Osteocyte (in vitro differentiated cells): ENCODE results near the gene TMEM86B. TPM values are rescaled to one million over a fixed set of nuclear protein-coding genes. Genes with fewer than 3 reads are reported as not detected.

ENCODE experiments used
- DNase-seq: peaks from one replicate; pipeline ENCODE4 v3.0.0; 2021; ENCODE audit warnings: mixed read lengths; ENCODE audit not compliant: unreplicated experiment; ENCODE audit errors: extremely low spot score
- H3K27ac Mint-ChIP-seq: one replicate; pipeline ENCODE4 v1.8.0; 2021; ENCODE audit warnings: mild to moderate bottlenecking, mixed read lengths; ENCODE audit not compliant: unreplicated experiment
- H3K27me3 Mint-ChIP-seq: one replicate; pipeline ENCODE4 v1.8.0; 2021; ENCODE audit warnings: mixed read lengths; ENCODE audit not compliant: unreplicated experiment
- H3K36me3 Mint-ChIP-seq: one replicate; pipeline ENCODE4 v1.8.0; 2021; ENCODE audit warnings: mixed read lengths; ENCODE audit not compliant: unreplicated experiment
- H3K4me1 Mint-ChIP-seq: one replicate; pipeline ENCODE4 v1.8.0; 2021; ENCODE audit warnings: mixed read lengths; ENCODE audit not compliant: unreplicated experiment
- H3K4me3 Mint-ChIP-seq: one replicate; pipeline ENCODE4 v1.8.0; 2021; ENCODE audit warnings: mild to moderate bottlenecking, moderate library complexity, mixed read lengths; ENCODE audit not compliant: unreplicated experiment
- H3K9me3 Mint-ChIP-seq: one replicate; pipeline ENCODE4 v1.8.0; 2021; ENCODE audit warnings: mixed read lengths; ENCODE audit not compliant: unreplicated experiment
- total RNA-seq: library from RNA; stranded (reverse); gene quantifications from 2 replicates; pipeline ENCODE4 v1.2.1, GENCODE V29; 2021
- TF ChIP-seq, protein P1 (sequence below): fragments of 200-600 bp; sonication (generic); IDR thresholded peaks from 2 replicates; pipeline ENCODE4 v1.5.0; 2021; ENCODE audit warnings: antibody characterized with exemption, mild to moderate bottlenecking, moderate library complexity

The TMEM86B gene
- total RNA-seq, 1 donor from 2014 or later: 3.2 TPM

GRCh38 chr19:55261671-55262126 is 33.1 kb upstream of the TMEM86B start:
- Mint-ChIP-seq H3K4me1 (peaks cover 24% of the 10 kb centered on the region), H3K4me3 (no peak overlapping the region), H3K9me3 (peaks cover 4% of the 10 kb centered on the region), H3K27ac (no peak overlapping the region), H3K27me3 (no peaks in the 10 kb centered on the region), H3K36me3 (peaks cover 6% of the 10 kb centered on the region)
- TF ChIP-seq, protein P1, sequence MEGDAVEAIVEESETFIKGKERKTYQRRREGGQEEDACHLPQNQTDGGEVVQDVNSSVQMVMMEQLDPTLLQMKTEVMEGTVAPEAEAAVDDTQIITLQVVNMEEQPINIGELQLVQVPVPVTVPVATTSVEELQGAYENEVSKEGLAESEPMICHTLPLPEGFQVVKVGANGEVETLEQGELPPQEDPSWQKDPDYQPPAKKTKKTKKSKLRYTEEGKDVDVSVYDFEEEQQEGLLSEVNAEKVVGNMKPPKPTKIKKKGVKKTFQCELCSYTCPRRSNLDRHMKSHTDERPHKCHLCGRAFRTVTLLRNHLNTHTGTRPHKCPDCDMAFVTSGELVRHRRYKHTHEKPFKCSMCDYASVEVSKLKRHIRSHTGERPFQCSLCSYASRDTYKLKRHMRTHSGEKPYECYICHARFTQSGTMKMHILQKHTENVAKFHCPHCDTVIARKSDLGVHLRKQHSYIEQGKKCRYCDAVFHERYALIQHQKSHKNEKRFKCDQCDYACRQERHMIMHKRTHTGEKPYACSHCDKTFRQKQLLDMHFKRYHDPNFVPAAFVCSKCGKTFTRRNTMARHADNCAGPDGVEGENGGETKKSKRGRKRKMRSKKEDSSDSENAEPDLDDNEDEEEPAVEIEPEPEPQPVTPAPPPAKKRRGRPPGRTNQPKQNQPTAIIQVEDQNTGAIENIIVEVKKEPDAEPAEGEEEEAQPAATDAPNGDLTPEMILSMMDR: no peak
- no peak for DNase-seq

GRCh38 chr19:55259540-55260210 is 31.1 kb upstream of the TMEM86B start:
- H3K4me1 Mint-ChIP-seq: peaks cover 43% of the 10 kb centered on the region
- peaks cover 2% of the 10 kb centered on the region for H3K36me3 Mint-ChIP-seq
- no peaks in the 10 kb centered on the region for H3K9me3 Mint-ChIP-seq
- H3K27me3 Mint-ChIP-seq: no peaks in the 10 kb centered on the region
- TF ChIP-seq, protein P1: no peak
- H3K27ac Mint-ChIP-seq: peak overlapping the region; percentile 98
- DNase-seq: no peak
- peak overlapping the region; percentile 81 for H3K4me3 Mint-ChIP-seq

GRCh38 chr19:55258828-55259539 is 30.4 kb upstream of the TMEM86B start, which contains the start of gene PPP6R1:
Gene PPP6R1 (minus strand): TSS chr19:55259017. CDS start chr19:55247103, 11,914 bp downstream.
- H3K9me3 Mint-ChIP-seq: no peaks in the 10 kb centered on the region
- TF ChIP-seq, protein P1: no peak
- peak within 1 kb of the TSS; percentile 98 for H3K27ac Mint-ChIP-seq
- H3K36me3 Mint-ChIP-seq: peaks cover 2% of the 10 kb centered on the region
- peaks cover 45% of the 10 kb centered on the region for H3K4me1 Mint-ChIP-seq
- H3K4me3 Mint-ChIP-seq: peak within 1 kb of the TSS; percentile 95
- DNase-seq: peak; percentile 100
- no peaks in the 10 kb centered on the region for H3K27me3 Mint-ChIP-seq

- Mint-ChIP-seq H3K27me3 (no peaks in the 10 kb centered on the region), H3K4me1 (peaks cover 47% of the 10 kb centered on the region), H3K9me3 (no peaks in the 10 kb centered on the region), H3K4me3 (peak overlapping the region; percentile 81), H3K27ac (peak overlapping the region; percentile 98), H3K36me3 (peaks cover 2% of the 10 kb centered on the region)
- TF ChIP-seq, protein P1: no peak
- no peak for DNase-seq
These were observed 29.9 kb upstream of the TMEM86B start for GRCh38 chr19:55258476-55258827.
